Vagina (tissue), 2 donors: ENCODE results near the gene AMT.

Experiments used
- CTCF ChIP-seq, 3 experiments: fragments of 450-650 bp in 2 of 3; fragments of 200-600 bp in 1 of 3; sonication (generic) in 1 of 3; IDR thresholded peaks; one replicate each; pipeline ENCODE4 v1.5.1; 2017 to 2019; ENCODE audit warnings: antibody characterized with exemption in 3 of 3, mild to moderate bottlenecking in 2 of 3, moderate library complexity in 2 of 3
- POLR2A ChIP-seq, 2 donors: fragments of 450-650 bp; IDR thresholded peaks; one replicate each; pipeline ENCODE4 v1.6.1; 2017; ENCODE audit warnings: antibody characterized with exemption in 2 of 2, mild to moderate bottlenecking in 2 of 2, moderate library complexity in 2 of 2

DNA sequence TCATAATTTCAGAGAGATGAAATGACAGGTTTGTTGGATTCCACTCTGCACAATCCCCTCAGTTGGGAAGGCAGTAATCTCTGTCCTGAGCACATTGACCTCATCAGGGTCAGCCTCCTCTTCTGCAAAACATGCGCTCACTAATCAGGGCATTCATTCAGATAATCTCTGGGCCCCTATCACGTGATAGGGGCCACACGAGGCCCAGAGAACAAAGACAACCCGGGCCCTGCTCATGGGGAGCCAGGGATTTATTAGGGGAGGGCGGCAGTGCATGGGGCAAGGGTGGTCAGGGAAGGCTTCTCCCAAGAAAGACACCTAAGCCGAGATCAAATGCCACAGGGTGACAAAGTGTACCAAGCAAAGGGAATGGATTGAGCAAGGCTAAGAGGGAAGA is 8.9 kb downstream of the AMT start:
- TF ChIP-seq CTCF (IDR thresholded peaks at IDR 0.05) (no peak), POLR2A (IDR thresholded peaks at IDR 0.05) (no peak)
